NCI-H187 treated with DMSO at 0.1 percent for 48 hours (cell line): ENCODE measurements around the gene BPIFB3.

Source experiments
- DNase-seq: peaks from one replicate; lab custom pipeline; 2025; lab: John Stamatoyannopoulos, UW

The BPIFB3 gene

GRCh38 chr20:33053291-33054106 is at the start of gene BPIFB3:
Gene BPIFB3, plus strand, starts transcription at chr20:33053903. Its CDS starts 1,533 bp downstream, at chr20:33055436.
- DNase-seq, result no peak

- DNase-seq, result no peak
Measured at GRCh38 chr20:33004141-33004751, 49.5 kb upstream of the BPIFB3 start, which contains the start of gene SUN5. Gene SUN5, minus strand, starts transcription at chr20:33004433. Its CDS starts 93 bp downstream, at chr20:33004340.

- DNase-seq, result no peak
Measured at GRCh38 chr20:33005132-33005566, 48.6 kb upstream of the BPIFB3 start.

- DNase-seq, result no peak
Measured at GRCh38 chr20:33005908-33006775, 47.6 kb upstream of the BPIFB3 start.

- DNase-seq, result no peak
Measured at GRCh38 chr20:33006776-33007375, 46.8 kb upstream of the BPIFB3 start.

- DNase-seq, result no peak
Measured at GRCh38 chr20:33007376-33008335, 46.0 kb upstream of the BPIFB3 start, which contains the start of gene BPIFB2. Gene BPIFB2, plus strand, starts transcription at chr20:33007704. Its CDS starts 871 bp downstream, at chr20:33008575.

GRCh38 chr20:33008336-33009213 is 45.1 kb upstream of the BPIFB3 start:
- DNase-seq, result no peak

- no peak for DNase-seq
Measured at GRCh38 chr20:33009214-33010132, 44.2 kb upstream of the BPIFB3 start.

- DNase-seq, result no peak
Measured at GRCh38 chr20:33010133-33010504, 43.6 kb upstream of the BPIFB3 start.

- DNase-seq, result no peak
Measured at GRCh38 chr20:33010674-33011449, 42.8 kb upstream of the BPIFB3 start.

- DNase-seq, result no peak
Measured at GRCh38 chr20:33012327-33013189, 41.1 kb upstream of the BPIFB3 start.

- DNase-seq, result no peak
Measured at GRCh38 chr20:33013701-33014326, 39.9 kb upstream of the BPIFB3 start.

- no peak for DNase-seq
Measured at GRCh38 chr20:33014336-33015113, 39.2 kb upstream of the BPIFB3 start.

- DNase-seq, result no peak
Measured at GRCh38 chr20:33015114-33015484, 38.6 kb upstream of the BPIFB3 start.
